ENCODE results near the gene C17orf113.

C17orf113 gene

DNA sequence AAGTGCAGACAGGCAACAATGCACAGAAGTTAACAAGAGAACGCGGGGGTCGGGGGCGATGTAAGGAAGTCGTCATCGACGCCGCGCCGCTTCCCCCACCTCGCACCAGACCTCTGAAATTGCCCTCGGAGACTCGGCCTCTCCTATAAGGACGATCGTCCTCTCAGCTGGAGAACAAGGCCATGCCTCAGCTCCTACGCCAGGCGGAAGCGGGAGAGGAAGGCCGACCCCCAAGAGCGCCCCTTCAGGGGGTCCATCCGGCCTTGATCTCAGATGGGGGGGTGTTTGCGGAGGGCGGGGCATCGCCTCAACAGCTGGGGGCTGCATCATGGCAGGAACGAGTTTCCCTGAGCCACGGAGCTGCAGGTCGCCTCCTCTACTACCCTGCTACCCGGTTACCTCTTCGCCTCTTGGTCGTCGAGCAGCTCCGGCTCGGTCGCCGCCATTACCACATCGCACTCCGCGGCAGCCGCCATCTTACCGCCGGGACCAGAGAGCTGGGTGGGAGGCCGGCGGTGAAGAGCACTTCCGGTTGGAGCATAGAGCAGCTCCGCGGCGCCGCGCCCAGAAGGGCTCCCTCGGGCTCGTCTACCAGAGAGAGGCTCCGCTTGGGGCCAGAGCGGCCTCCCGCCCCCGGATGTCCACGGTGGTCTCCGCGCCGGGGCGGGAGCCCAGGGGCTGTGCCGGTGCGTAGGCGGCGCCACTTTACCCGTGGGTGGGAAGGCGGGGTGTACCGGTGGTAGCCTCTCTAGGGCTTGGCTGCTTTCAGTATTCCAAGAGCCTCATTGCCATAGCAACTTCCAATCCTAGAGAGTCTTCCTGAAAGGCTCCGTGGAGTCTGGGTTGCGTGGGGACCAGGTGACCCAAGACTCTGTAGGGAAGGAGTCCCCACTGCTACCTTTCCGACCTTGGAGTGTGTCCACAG is 33.2 kb downstream of the C17orf113 start, which contains the start of gene DNAJC7:
TSS of gene DNAJC7 (minus strand) at position 499 of the 925 bp plus-strand sequence. CDS start at position 476, 23 bp downstream.
- TF ChIP-seq ZBTB7A (IDR thresholded peaks at IDR 0.05; ENCODE audit: low read depth) (peak; percentile 81), YY1 (IDR thresholded peaks at IDR 0.05; ENCODE audit: low read depth) (peak; percentile 99), FOXM1 (IDR thresholded peaks at IDR 0.05; ENCODE audit: borderline replicate concordance, low read depth) (no peak), RAD21 (IDR thresholded peaks at IDR 0.05; ENCODE audit: low read depth) (no peak), TEAD4 (IDR thresholded peaks at IDR 0.05) (no peak; the same call in 1 of the 2 replicates), EGR1 (IDR thresholded peaks at IDR 0.05) (peak; percentile 94), CREB1 (IDR thresholded peaks at IDR 0.05; ENCODE audit: low read depth) (peak; percentile 44; the same call in 1 of the 2 replicates), REST (IDR thresholded peaks at IDR 0.05; ENCODE audit: low read depth) (no peak), EP300 (IDR thresholded peaks at IDR 0.05; ENCODE audit: borderline replicate concordance) (no peak), USF1 (IDR thresholded peaks at IDR 0.05) (peak; percentile 63), TCF12 (IDR thresholded peaks at IDR 0.05; ENCODE audit: low read depth) (no peak), TAF1 (IDR thresholded peaks at IDR 0.05; ENCODE audit: low read depth) (peak; percentile 98), NFIC (IDR thresholded peaks at IDR 0.05) (no peak), CEBPB (IDR thresholded peaks at IDR 0.05) (no peak)
- TF ChIP-seq, protein P1, sequence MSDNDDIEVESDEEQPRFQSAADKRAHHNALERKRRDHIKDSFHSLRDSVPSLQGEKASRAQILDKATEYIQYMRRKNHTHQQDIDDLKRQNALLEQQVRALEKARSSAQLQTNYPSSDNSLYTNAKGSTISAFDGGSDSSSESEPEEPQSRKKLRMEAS (IDR thresholded peaks at IDR 0.05): peak; percentile 38

GRCh38 chr17:42016411-42016831 is 34.0 kb downstream of the C17orf113 start:
- TF ChIP-seq, protein P1 (IDR thresholded peaks at IDR 0.05): no peak
- TF ChIP-seq YY1 (IDR thresholded peaks at IDR 0.05; ENCODE audit: low read depth) (no peak), TCF12 (IDR thresholded peaks at IDR 0.05; ENCODE audit: low read depth) (no peak), EP300 (IDR thresholded peaks at IDR 0.05; ENCODE audit: borderline replicate concordance) (no peak), NFIC (IDR thresholded peaks at IDR 0.05) (no peak), CEBPB (IDR thresholded peaks at IDR 0.05) (no peak), EGR1 (IDR thresholded peaks at IDR 0.05) (no peak), REST (IDR thresholded peaks at IDR 0.05; ENCODE audit: low read depth) (no peak), USF1 (IDR thresholded peaks at IDR 0.05) (no peak), TEAD4 (IDR thresholded peaks at IDR 0.05) (no peak), TAF1 (IDR thresholded peaks at IDR 0.05; ENCODE audit: low read depth) (no peak), CREB1 (IDR thresholded peaks at IDR 0.05; ENCODE audit: low read depth) (no peak), FOXM1 (IDR thresholded peaks at IDR 0.05; ENCODE audit: borderline replicate concordance, low read depth) (no peak), RAD21 (IDR thresholded peaks at IDR 0.05; ENCODE audit: low read depth) (no peak), ZBTB7A (IDR thresholded peaks at IDR 0.05; ENCODE audit: low read depth) (no peak)

DNA sequence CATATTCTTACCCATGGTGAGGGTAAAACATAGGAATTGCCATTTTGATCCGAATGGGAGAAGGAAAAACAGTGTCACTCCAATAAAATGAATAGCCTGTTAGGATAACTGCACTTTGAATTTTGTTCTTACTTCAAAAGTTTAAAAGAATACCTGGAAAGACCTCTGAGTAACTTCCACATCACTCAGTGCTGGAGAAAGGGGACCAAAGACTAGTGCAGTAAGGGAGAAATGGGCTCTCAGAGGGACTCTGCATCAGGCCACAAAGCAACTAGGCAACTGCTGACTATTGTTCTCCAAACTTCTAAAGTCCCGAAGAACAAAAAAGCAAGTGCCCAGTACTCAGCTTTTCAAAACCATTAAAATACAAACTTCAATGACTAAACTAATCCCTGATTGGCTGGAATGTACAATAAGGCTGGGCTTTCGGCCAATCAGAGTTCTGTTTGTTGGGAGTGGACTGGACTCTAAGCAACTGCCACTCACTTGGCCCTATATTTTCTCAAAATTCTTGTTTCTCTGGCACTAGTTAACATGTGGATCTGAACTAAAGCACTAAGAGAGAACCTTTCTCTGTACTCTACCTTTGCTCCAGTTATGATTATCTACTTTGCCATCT is 39.4 kb downstream of the C17orf113 start:
- TF ChIP-seq ZBTB7A (IDR thresholded peaks at IDR 0.05; ENCODE audit: low read depth): no peak
- TF ChIP-seq REST (IDR thresholded peaks at IDR 0.05; ENCODE audit: low read depth): no peak
- no peak for TF ChIP-seq CREB1 (IDR thresholded peaks at IDR 0.05; ENCODE audit: low read depth)
- no peak for TF ChIP-seq CEBPB (IDR thresholded peaks at IDR 0.05)
- TF ChIP-seq NFIC (IDR thresholded peaks at IDR 0.05): no peak
- no peak for TF ChIP-seq TAF1 (IDR thresholded peaks at IDR 0.05; ENCODE audit: low read depth)
- TF ChIP-seq TEAD4 (IDR thresholded peaks at IDR 0.05): no peak
- no peak for TF ChIP-seq EGR1 (IDR thresholded peaks at IDR 0.05)
- TF ChIP-seq YY1 (IDR thresholded peaks at IDR 0.05; ENCODE audit: low read depth): no peak
- no peak for TF ChIP-seq USF1 (IDR thresholded peaks at IDR 0.05)
- no peak for TF ChIP-seq FOXM1 (IDR thresholded peaks at IDR 0.05; ENCODE audit: borderline replicate concordance, low read depth)
- no peak for TF ChIP-seq EP300 (IDR thresholded peaks at IDR 0.05; ENCODE audit: borderline replicate concordance)
- no peak for TF ChIP-seq RAD21 (IDR thresholded peaks at IDR 0.05; ENCODE audit: low read depth)
- TF ChIP-seq, protein P1 (IDR thresholded peaks at IDR 0.05): no peak

Measured in Ishikawa (cell line).